ENCODE measurements around the gene KLF15.

GRCh38 chr3:126304291-126304690 lies 52.9 kb downstream of the KLF15 start:
- TF ChIP-seq, protein P1, sequence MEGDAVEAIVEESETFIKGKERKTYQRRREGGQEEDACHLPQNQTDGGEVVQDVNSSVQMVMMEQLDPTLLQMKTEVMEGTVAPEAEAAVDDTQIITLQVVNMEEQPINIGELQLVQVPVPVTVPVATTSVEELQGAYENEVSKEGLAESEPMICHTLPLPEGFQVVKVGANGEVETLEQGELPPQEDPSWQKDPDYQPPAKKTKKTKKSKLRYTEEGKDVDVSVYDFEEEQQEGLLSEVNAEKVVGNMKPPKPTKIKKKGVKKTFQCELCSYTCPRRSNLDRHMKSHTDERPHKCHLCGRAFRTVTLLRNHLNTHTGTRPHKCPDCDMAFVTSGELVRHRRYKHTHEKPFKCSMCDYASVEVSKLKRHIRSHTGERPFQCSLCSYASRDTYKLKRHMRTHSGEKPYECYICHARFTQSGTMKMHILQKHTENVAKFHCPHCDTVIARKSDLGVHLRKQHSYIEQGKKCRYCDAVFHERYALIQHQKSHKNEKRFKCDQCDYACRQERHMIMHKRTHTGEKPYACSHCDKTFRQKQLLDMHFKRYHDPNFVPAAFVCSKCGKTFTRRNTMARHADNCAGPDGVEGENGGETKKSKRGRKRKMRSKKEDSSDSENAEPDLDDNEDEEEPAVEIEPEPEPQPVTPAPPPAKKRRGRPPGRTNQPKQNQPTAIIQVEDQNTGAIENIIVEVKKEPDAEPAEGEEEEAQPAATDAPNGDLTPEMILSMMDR (IDR thresholded peaks at IDR 0.05) = no peak
- no peak for TF ChIP-seq EZH2phosphoT487 (IDR thresholded peaks at IDR 0.05)

All from neural progenitor cell (in vitro differentiated cells).